HTERT RPE-1 (cell line): Measurements from ENCODE around the gene CMC2.

Source experiments
- in situ Hi-C: fragments of 300-500 bp; cut with MboI; formaldehyde crosslinking; loops from 4 replicates; pipeline ENCODE4 v1.14.3; 2020; ENCODE audit warnings: low sequenced_read_pairs

The CMC2 gene

DNA sequence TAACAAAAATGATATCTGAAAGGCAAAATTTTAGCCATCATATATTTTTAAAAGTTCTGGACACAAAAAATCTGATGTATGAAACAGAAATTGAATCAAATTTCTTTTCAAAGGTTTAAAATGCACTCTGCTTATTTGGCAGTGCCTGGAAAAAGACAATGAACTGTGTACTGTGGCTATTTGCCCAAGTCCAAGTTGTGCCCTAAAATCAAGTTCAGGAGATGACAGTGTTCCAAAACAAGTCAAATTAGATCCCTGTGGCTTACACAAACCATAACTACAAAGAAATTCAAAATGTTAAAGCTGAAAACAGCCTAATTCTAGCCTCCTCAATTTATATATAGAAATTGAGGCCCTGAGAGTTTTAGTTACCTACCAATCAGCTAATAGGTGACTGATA is 25.6 kb downstream of the CMC2 start:
- in situ Hi-C loops: no loop called here

DNA sequence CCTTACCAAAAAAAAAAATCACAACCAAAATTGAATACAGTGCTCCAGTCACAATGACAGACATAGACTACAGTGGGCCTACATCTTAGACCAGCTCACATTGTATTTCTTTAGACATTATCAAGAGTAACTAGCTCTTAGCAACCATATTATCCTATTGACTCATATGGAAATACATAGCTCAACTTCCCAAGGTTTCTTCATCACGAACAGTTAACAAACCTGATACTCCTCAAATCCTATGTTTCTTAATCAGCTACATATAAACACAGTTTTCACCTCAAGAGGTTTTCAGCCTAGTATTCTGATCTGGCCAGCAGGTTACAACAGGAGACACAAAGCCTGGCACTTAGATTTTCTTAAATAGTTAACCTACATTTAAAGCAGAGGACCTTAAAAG is 29.7 kb downstream of the CMC2 start:
- in situ Hi-C loops: no loop called here

DNA sequence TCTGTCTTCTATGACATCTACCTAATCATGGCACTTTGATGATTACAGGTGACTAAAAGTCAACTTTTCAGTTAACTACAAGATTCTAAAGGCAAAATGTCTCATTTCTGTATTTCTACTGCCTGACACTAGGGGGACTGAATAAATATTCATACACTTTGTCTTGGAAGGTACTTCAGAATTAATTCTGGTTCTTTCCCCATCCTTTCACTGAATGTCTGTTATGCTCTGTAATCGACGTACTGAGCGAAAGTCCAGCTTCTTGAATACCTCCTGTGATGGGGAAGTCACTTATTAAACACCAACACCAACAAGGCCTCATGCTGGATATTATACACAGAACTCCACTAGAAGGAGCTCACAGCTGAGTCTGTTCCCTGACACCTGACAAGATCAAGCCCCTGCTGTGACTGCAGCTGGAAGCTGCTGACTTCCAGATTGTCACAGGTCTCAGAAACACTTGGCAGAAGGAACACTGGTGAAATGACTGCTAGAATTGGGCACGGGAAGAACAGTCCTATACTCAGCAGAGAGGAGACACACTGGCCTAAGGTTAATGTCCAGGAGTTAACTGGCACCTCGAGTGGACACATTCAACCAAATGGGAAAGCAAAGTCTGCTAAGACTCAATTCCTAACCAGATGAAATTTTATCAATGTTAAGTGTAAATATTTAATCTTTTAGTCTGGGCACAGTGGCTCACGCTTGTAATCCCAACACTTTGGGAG is 31.9 kb downstream of the CMC2 start:
- in situ Hi-C loops: no loop called here

DNA sequence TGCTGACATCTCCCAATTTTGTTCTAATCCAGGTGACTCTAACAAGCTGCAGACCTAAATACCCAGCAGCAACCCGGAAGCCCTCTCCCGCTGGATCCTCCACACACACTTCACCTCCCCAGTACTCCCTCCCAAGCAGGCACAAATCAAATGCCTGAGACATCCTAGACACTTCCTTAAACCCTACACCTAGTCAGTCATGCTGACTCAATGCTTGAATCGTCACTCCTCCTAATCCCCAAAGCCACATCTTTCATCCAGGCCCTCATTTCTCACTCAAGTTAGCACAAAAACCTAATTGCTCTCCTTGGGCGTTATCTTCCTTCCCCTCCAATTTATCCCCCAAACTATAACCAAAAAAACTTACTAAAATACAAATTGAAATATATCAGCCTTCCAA is 32.7 kb downstream of the CMC2 start:
- in situ Hi-C loops: no loop called here

DNA sequence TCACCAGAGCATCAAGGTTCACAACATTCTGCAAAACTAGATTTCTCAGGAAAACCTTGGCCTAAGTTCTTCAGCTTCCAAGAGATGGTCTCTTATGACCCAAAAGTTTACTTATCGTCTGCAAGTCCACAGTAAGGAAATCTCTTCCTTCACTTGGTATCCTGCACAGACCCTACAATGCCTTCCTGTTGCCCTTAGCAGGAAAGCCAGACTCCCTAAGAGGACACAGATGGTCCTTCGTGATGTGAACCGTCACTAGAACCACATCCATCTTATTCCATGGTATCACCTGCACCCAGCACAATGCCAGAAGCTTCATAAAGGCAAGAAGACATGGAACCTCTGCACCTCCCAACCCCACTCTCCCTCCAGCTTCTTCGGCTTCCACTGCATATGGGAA is 34.1 kb downstream of the CMC2 start:
- in situ Hi-C loops: no loop called here

DNA sequence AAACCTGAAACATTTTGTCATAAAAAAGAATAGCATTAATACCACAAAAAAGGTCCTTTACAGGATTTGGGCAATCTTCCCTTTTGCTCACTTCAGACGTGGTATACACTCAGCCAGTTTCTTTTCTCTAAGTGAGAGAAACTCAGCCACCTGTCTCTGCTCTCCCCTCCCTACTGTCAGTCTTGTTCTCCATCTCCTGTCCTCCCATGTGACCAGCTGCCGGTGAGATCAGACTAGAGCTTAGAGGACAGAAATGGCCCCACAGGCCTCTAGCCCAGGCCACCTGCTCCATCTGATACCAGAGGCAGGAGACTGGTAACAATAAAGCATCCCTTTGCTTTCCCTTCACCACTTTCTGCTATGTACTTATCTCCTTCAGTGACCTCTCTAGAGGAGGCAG is 34.9 kb downstream of the CMC2 start:
- in situ Hi-C loops: no loop called here

DNA sequence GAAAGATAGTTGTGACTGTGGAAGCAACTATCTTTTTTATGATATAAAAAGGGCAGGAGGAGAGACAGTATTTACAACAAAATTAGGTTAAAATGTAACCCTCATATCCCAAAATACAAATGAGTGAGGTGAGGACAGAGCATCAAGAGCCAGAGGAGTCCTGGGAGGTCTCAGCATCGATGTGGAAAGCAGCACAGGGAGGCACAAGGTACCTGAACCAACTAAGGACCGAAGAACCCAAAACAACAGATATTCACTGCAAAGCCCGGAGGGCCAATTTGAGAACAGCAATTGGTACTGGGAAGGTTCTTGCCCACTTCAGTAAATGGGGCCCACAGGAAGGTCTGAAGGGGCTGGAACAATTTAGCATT is 37.6 kb downstream of the CMC2 start:
- in situ Hi-C loops: no loop called here

DNA sequence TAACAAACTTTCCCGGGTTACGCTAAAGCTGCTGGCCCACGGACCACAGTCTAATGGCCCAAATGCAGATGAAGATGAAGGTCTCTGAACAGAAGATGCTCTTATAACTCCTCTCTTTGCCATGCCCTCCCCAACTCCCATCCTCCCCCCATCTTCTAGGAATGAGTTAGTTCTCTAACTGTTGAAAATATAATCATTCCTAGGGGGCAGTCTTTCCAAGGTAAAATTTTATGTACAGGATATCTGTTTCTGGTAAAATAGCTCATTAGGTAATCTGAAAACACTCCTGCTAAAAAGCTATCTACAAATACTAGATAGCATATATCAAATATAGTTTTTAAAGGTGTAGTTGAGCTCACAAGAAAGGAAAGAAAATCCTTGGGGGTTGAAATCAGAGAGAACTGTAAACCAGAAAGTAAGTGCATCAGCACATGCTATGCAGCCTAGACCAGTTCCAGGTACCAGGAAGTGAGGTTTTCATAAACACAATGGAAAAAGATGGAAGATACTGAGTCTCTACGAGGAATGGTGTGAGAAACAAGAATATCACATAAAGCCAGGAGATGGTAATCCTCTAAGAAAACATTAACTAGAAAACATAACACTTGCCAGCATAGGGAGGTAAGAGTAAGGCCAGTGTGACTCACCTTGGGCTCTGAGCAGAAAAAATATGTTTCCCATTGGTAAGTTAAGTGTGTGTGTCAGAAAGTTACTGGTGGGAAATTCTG is 38.1 kb downstream of the CMC2 start:
- in situ Hi-C loops: no loop called here

DNA sequence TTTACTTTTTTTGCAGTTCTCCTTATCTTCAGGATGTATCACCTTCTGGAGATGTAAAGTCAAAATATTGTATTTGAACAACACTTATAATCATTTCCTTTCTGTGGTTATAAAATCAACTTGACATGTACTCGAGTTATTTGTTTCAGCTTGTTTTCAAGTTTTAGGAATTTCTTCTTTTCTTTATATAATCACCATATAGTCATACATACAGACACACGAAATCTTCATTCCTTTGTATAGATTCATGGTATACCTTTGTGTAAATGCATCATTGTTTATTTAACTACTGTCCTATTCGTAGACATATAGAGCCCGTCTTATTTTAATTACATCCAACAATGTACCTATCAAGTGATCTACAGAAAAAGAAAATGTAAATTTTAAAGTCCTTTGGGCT is 40.1 kb downstream of the CMC2 start:
- in situ Hi-C loops: no loop called here

DNA sequence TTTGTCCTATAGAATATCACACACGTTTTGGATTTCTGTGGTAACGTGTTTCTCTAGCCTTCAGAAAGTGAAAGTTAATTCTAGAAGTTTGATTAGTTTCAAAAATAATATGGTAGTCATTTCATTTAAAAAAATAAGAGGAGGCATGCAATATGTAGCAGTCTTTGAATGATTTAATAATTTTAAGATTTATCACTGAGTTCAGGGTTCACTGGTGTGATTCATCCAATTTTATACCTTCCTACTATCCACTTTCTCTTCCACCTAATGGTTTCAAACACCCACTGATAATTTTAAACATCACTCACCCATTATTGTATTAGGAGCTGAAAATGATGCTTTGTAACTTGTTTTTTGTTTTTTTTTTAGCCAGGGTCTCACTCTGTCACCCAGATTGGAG is 42.3 kb downstream of the CMC2 start:
- in situ Hi-C loops: no loop called here

DNA sequence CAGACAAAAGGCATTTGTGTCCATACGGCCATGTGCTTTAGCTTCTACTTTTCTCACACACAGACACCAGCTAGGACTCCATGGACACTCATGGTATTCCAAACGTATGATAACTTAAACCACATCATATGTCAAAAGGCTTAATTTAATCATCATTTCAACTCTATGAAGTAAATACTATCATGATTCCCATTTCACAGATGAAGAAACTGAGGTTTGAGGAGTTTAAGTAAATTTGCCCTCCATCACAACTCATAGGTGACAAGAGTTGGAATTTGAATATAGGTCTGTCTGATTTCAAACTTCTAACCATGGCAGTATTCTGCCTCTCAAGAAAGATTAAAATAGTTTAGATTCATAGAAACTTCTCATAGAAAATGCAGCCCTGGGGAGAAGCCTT is 43.8 kb downstream of the CMC2 start:
- in situ Hi-C loops: no loop called here

DNA sequence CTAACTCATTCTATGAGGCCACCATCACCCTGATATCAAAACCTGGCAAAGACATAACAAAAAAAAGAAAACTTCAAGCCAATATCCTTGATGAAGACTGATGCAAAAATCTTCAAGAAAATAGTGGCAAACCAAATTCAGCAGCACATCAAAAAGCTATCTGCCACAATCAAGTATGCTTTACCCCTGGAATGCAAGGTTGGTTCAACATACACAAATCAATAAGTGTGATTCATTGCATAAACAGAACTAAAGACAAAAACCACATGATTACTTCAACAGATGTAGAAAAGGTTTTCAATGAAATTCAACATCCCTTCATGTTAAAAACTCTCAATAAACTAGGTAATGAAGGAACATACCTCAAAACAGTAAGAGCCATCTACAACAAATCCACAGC is 48.4 kb downstream of the CMC2 start:
- in situ Hi-C loops: no loop called here

DNA sequence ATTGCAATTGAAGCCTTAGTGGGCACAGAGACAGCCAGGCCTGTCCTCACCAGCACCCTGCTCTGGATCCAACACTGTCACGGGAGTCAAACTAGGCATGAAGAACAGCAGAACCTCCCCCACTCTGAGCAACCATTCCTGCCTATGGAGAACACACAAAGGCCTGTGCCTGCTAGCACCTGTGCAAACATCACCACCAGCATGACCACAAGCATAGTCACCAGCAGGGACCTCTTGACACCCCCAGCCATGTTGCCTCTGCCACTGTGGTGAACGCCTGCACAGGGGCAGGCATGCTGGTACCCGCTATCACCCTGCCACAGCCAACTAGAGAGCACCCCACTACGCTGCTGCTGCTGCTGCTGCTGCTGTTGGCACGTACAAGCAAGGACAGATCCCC is 51.7 kb downstream of the CMC2 start:
- in situ Hi-C loops: no loop called here

DNA sequence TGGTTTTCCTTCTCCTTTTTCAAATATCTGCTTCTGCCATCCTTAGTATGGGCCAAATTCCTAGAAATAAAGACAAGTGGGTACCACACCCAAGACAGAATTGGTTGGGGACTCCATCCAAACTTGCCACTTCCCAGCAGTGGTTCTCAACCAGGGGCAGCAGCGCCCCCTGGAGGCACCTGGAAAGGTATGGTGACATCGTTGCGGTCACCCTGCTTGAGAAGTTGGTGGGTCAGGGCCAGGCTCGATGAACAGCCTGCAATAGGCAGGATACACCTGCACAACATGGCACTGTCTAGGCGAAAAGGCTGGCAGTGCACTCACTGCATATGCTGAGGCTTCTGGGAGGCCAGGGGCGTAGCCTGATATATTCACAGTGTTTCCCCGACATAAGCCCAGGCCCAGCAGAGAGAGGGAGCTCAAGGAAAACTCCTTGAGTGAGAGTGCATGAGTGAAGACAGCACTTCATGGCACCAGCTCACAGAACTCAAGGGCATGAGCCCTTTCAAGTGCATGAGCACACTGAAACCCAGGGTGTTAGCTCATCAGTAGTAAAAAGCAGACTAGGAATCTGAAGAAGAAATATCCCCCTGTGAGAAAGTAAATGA is 57.7 kb downstream of the CMC2 start:
- in situ Hi-C loops: no loop called here

DNA sequence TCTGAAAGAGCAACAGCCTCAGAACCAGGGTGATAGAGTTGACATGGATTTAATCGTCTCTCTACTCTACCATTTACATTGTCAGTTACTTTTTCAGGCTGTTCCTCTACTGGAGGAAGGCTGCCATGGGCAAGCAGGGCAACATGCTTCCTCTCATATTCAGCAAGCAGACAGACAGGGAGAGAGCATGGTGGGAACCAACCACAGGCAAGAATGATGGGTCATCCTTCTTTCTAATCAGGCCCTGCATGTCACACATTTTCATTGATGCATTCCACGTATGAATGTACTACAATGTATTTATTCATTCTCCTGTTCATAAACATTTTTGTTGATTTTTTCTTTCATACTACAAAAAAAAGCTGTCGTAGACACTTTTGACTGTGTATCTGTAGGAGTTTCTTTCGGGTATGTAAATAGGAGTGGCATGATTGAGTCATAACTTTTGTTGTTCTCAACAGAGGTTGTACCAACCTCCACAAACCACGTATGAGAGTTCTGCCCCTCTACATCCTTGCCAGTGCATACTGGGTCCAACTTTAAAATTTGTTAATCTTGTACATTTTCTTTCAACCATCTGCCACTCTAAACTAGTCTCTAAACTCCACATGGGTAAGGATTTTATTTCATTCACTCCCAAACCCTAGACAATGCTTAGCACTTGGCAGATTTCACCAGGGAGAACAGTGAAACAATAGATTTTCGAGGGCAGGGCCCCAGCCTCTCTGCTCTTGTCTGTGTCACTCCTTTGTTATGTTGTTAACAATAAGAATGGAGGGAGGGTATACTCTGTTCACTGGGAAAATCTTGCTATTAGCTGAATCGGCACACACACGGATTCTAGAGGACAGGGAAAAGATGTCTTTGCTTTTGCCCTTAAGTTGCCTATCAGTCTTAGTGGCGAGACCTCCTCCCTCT is 58.7 kb downstream of the CMC2 start:
- in situ Hi-C loops: no loop called here

DNA sequence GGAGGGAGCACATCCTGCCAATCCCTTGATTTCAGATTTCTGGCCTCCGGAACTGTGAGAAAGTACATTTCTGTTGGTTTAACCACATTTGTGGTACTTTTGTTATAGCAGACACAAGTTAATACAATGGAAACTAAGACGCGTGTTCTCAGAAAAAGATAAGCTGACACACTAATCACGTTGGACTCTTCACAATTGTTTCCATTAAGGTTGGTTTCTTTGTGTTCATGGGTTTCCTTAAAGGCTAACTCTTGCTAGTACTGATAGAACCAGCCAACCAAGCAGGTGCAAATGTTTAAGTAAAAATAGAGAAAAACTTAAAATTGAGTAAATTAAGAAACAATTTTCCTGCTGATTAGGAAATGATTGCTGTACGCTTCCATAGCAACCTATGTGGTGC is 59.4 kb downstream of the CMC2 start:
- in situ Hi-C loops: no loop called here

DNA sequence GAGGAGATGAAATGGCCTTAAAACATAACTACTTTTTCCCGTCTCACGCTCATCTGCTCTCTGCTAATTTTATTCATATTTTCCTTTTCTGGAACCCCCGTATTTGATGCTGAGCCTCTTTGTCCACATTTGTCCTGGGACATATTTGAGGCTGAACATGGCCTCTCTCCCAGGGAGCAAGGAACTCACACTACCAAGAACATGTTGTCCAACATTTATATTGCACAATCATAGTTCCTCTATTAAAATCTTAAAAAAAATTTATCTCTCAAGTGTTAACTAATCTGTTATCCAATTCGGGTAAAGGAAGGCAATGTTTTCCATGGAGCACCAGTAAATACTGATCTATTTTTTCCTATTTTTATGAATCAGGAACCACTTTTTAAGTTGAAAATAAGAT is 60.2 kb downstream of the CMC2 start:
- in situ Hi-C loops: no loop called here

DNA sequence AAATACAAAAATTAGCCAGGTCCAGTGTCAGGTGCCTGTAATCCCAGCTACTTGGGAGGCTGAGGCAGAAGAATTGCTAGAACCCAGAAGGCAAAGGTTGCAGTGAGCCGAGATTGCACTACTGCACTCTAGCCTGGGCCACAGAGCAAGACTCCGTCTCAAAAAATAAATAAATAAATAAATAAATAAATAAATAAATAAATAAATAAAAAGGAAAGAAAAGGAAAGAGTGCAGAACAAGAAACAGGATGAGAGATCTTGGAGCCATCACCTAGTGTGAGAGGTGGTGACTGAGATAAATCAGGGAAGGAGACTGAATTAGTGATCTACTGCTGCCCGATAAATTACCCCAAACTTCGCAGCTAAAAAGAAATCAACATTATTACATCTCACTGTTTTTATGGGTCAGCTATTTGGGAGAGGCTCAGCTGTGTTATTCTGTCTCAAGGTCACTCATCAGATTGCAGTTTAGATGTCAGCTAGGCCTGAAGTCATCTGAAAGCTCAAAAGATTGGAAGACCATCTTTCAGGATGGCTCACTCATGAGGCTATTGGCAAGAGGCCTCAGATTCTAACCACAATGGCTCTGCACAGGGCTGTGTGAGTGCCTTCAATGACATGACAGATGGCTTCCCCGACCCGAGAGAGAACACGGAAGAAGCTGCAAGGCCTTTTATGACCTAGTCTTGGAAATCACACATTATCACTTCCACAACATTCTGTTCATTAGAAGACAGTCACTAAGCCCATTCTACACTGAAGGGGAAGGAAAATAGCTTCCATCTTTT is 66.4 kb downstream of the CMC2 start:
- in situ Hi-C loops: no loop called here

DNA sequence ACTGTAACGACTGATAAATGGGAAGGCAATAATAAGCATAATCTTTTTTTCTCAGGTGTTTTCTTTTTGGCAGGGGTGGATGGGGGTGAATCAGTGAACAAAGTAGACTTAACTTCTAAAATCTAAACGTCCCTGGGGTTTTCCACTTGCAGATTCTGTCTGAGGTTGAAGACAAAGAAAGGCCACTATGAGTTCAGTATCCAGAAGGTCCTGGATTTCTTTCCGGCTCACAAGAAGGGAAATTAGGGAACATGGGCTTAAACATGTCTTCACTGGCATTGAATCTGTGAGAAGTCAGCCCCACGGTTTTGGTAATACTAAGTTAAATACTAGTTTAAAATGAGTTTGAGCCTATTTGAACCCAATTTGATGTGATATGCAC is 67.8 kb downstream of the CMC2 start:
- in situ Hi-C loops: no loop called here

DNA sequence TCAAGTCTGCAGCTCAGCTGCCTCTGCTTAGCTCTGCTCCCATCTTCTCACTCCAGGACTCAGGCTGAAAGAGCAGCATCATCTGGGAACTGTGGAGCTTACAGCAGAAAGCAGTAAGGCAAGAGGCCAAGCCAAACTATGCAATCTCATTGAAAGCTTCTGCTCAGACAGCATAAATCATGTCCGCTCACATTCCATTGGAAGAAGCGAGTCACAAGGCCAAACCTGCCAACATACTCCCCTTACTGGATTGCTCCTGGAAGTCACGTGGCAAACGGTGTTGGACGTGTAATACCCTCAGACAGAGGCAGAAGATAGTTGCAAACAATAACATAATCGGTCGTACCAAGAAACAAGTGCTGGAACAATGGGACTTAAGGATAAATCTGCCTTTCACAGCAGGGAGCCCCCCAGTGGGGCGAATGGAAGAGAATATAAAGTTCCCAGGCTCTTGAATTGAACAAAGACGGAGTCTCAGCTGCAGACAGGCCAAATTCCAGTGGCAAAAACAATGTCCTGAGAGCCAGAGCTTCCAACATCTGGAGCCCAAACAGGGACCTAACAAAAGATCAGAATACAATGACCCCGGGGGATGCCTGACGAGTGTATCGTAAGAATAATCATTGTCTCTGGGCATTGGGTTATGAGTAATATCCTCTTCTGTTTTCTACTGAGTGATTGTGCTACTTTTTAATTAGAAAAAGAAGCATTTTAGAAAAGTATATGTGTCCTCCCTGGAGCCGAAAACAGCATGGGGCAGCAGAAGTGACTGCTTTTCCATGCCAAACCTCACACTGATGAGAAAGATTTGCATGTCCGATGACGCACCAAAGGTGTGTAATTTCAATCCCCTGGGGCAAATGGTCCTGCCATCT is 68.4 kb downstream of the CMC2 start:
- in situ Hi-C loops: no loop called here
